ENCODE results near the gene TPSD1. TPM values are rescaled to one million over a fixed set of nuclear protein-coding genes. Genes with fewer than 3 reads are reported as not detected.
A peak's percentile ranks its signal among the peaks of the same experiment; 100 is the strongest.
"Not testable (repeated sequence)": the region's sequence is repeated elsewhere in the genome, so short reads cannot be mapped to it uniquely, and the experiment has no call there.

Gene TPSD1
- total and polyA plus RNA-seq, 7 experiments from 2014 or later: not detected

DNA sequence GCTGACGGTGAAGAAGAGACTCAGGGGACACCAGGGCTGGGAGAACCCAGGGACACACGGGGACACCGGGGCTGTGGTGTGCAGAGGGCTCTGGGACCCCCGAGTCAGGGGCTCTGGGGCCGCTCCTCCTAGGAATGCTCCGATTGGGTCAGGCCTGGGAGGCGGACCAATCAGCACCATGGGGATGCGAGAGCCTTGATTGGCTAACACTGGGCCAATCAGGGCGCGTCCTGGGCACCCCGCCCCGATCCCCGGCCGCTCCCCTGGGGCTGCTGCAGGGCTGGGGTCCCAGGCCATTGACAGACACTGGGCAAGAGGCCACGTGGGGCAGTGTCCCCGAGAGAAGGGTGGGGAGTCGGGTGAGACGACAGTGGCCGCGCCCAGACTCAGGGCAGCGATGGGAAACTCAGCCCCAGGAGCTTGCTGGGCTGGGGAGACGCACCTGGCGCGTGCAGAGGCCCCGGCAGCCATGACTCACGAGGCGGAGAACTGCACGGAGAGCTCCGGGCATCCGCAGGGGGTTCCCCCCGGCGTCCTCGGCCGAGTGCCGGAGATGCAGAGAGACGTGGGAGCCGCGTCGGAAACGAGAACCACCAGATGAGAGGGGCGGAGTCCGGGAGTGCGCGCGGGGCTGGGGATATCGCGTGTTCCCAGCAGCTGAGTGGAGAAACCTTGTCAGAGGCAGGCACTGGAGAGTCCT, 23.7 kb upstream of the TPSD1 start:
- H3K27me3 ChIP-seq (ENCODE audit: control insufficient read depth in 2 of 2, insufficient read depth in 2 of 2, low read length in 2 of 2); H3K27ac Mint-ChIP-seq; ATAC-seq; H3K27me3 Mint-ChIP-seq; H3K9me3 ChIP-seq (ENCODE audit: control insufficient read depth in 2 of 3, low read length in 3 of 3); H3K27ac ChIP-seq (ENCODE audit: low read depth, low read length); CTCF ChIA-PET; H3K4me1 Mint-ChIP-seq; H3K36me3 Mint-ChIP-seq; POLR2A ChIA-PET; H3K4me3 Mint-ChIP-seq; H3K4me3 ChIP-seq (ENCODE audit: low read length); DNase-seq; H3K4me1 ChIP-seq (ENCODE audit: control insufficient read depth in 2 of 2, insufficient read depth in 2 of 2, low read length in 2 of 2); intact Hi-C loops (cut with micrococcal nuclease); H3K36me3 ChIP-seq (ENCODE audit: control insufficient read depth in 2 of 3, insufficient read depth in 3 of 3, low read length in 3 of 3); H3K9me3 Mint-ChIP-seq: not testable (repeated sequence)

GRCh38 chr16:1236659-1237058, 19.2 kb upstream of the TPSD1 start:
- H3K27me3 ChIP-seq (ENCODE audit: control insufficient read depth in 2 of 2, insufficient read depth in 2 of 2, low read length in 2 of 2); H3K4me1 Mint-ChIP-seq; H3K27me3 Mint-ChIP-seq; intact Hi-C loops (cut with micrococcal nuclease); DNase-seq; H3K9me3 Mint-ChIP-seq; CTCF ChIA-PET; H3K36me3 ChIP-seq (ENCODE audit: control insufficient read depth in 2 of 3, insufficient read depth in 3 of 3, low read length in 3 of 3); H3K9me3 ChIP-seq (ENCODE audit: control insufficient read depth in 2 of 3, low read length in 3 of 3); H3K27ac Mint-ChIP-seq; H3K36me3 Mint-ChIP-seq; H3K4me3 Mint-ChIP-seq; H3K4me1 ChIP-seq (ENCODE audit: control insufficient read depth in 2 of 2, insufficient read depth in 2 of 2, low read length in 2 of 2); H3K4me3 ChIP-seq (ENCODE audit: low read length); H3K27ac ChIP-seq (ENCODE audit: low read depth, low read length); POLR2A ChIA-PET: not testable (repeated sequence)
- peak; percentile 92 for ATAC-seq

DNA sequence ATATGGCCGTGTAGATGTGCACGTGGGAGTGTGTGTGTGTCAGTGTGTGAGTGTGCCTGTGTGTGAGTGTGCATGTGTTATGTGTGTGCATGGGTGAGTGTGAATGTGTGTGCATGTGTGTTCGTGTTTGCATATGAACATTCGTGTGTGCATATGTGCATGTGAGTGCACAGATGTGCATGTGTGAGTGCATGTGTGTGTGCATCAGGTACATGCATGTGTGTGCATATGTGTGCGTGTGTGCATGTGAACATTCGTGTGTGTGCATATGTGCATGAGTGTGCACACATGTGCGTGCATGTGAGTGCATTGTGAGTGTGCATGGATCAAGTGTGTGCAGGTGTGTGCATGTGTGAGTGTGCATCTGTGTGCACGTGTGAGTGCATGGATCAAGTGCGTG, 17.9 kb upstream of the TPSD1 start:
- H3K9me3 ChIP-seq (ENCODE audit: control insufficient read depth in 2 of 3, low read length in 3 of 3): no peaks in the 10 kb centered on the region
- H3K27ac ChIP-seq (ENCODE audit: low read depth, low read length): no peak overlapping the region
- ATAC-seq (no peak), DNase-seq (peak in 1 of 9 donors; percentile 7)
- ChIA-PET POLR2A (no interaction called here), CTCF (no interaction called here)
- H3K4me1 ChIP-seq (ENCODE audit: control insufficient read depth in 2 of 2, insufficient read depth in 2 of 2, low read length in 2 of 2): no peaks in the 10 kb centered on the region
- H3K4me3 Mint-ChIP-seq: peak overlapping the region in 1 of 10 donors; percentile 8
- intact Hi-C loops (cut with micrococcal nuclease): no loop called here
- no peaks in the 10 kb centered on the region for H3K36me3 Mint-ChIP-seq
- H3K36me3 ChIP-seq (ENCODE audit: control insufficient read depth in 2 of 3, insufficient read depth in 3 of 3, low read length in 3 of 3): no peaks in the 10 kb centered on the region
- peak overlapping the region in 3 of 9 donors; percentile 6 to 35 (median 29) for H3K27ac Mint-ChIP-seq
- no peaks in the 10 kb centered on the region for H3K27me3 Mint-ChIP-seq
- no peaks in the 10 kb centered on the region for H3K27me3 ChIP-seq (ENCODE audit: control insufficient read depth in 2 of 2, insufficient read depth in 2 of 2, low read length in 2 of 2)
- H3K9me3 Mint-ChIP-seq: no peaks in the 10 kb centered on the region
- peaks cover 0 to 5% (median 0%) of the 10 kb centered on the region in 7 donors for H3K4me1 Mint-ChIP-seq
- no peak overlapping the region for H3K4me3 ChIP-seq (ENCODE audit: low read length)

DNA sequence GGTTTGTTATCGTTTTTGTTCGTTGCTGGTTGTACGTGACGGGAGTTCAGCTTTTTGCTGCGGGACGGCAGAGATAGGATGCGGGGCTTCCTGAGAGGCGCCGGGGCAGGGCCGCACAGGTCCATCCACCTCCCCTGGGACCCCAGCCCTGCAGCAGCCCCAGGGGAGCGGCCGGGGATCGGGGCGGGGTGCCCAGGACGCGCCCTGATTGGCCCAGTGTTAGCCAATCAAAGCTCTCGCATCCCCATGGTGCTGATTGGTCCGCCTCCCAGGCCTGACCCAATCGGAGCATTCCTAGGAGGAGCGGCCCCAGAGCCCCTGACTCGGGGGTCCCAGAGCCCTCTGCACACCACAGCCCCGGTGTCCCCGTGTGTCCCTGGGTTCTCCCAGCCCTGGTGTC, 17.0 kb upstream of the TPSD1 start:
- ATAC-seq; CTCF ChIA-PET; H3K36me3 Mint-ChIP-seq; POLR2A ChIA-PET; H3K4me3 ChIP-seq (ENCODE audit: low read length); DNase-seq; H3K27me3 Mint-ChIP-seq; H3K9me3 Mint-ChIP-seq; H3K27ac ChIP-seq (ENCODE audit: low read depth, low read length); H3K4me1 Mint-ChIP-seq; H3K36me3 ChIP-seq (ENCODE audit: control insufficient read depth in 2 of 3, insufficient read depth in 3 of 3, low read length in 3 of 3); H3K27me3 ChIP-seq (ENCODE audit: control insufficient read depth in 2 of 2, insufficient read depth in 2 of 2, low read length in 2 of 2); H3K4me1 ChIP-seq (ENCODE audit: control insufficient read depth in 2 of 2, insufficient read depth in 2 of 2, low read length in 2 of 2); H3K27ac Mint-ChIP-seq; H3K4me3 Mint-ChIP-seq; intact Hi-C loops (cut with micrococcal nuclease); H3K9me3 ChIP-seq (ENCODE audit: control insufficient read depth in 2 of 3, low read length in 3 of 3): not testable (repeated sequence)

GRCh38 chr16:1239575-1239974, 16.3 kb upstream of the TPSD1 start:
- not testable (repeated sequence) for H3K27me3 Mint-ChIP-seq; H3K36me3 ChIP-seq (ENCODE audit: control insufficient read depth in 2 of 3, insufficient read depth in 3 of 3, low read length in 3 of 3); H3K4me3 Mint-ChIP-seq

DNA sequence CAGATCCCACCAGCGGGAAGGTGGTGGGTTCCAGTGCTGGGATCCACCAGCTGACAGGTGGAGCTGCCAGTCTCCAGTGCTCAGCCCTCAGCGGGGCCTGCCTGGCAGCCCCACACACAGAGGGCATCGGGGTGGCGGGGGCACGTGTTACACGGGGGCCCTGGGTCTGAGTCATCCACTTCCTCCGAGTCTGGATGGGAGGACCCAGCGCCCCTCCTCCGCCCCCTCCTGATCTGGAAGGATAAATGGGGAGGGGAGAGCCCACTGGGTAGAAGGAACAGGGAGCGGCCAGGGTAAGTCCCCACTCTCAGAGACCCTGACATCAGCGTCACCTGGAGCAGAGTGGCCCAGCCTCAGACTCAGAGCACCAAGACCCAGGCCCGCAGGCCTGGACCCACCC, 15.4 kb upstream of the TPSD1 start, which contains the start of gene TPSAB1:
Gene TPSAB1, plus strand, starts transcription at position 270 of the 400 bp plus-strand sequence. CDS start 234 bp downstream, outside the sequence.
- H3K9me3 ChIP-seq (ENCODE audit: control insufficient read depth in 2 of 3, low read length in 3 of 3); H3K27me3 ChIP-seq (ENCODE audit: control insufficient read depth in 2 of 2, insufficient read depth in 2 of 2, low read length in 2 of 2); H3K4me3 Mint-ChIP-seq; H3K36me3 ChIP-seq (ENCODE audit: control insufficient read depth in 2 of 3, insufficient read depth in 3 of 3, low read length in 3 of 3); ATAC-seq; DNase-seq; CTCF ChIA-PET; H3K27me3 Mint-ChIP-seq; H3K4me1 Mint-ChIP-seq; intact Hi-C loops (cut with micrococcal nuclease); H3K4me1 ChIP-seq (ENCODE audit: control insufficient read depth in 2 of 2, insufficient read depth in 2 of 2, low read length in 2 of 2); H3K27ac ChIP-seq (ENCODE audit: low read depth, low read length); H3K36me3 Mint-ChIP-seq; POLR2A ChIA-PET; H3K9me3 Mint-ChIP-seq; H3K4me3 ChIP-seq (ENCODE audit: low read length); H3K27ac Mint-ChIP-seq: not testable (repeated sequence)

More at GRCh38 chr16:1239575-1239974, 16.3 kb upstream of the TPSD1 start:
- intact Hi-C loops (cut with micrococcal nuclease); H3K27me3 ChIP-seq (ENCODE audit: control insufficient read depth in 2 of 2, insufficient read depth in 2 of 2, low read length in 2 of 2); H3K9me3 ChIP-seq (ENCODE audit: control insufficient read depth in 2 of 3, low read length in 3 of 3); H3K9me3 Mint-ChIP-seq; CTCF ChIA-PET; H3K27ac ChIP-seq (ENCODE audit: low read depth, low read length); ATAC-seq; DNase-seq; H3K4me3 ChIP-seq (ENCODE audit: low read length); H3K27ac Mint-ChIP-seq; H3K4me1 Mint-ChIP-seq; POLR2A ChIA-PET; H3K4me1 ChIP-seq (ENCODE audit: control insufficient read depth in 2 of 2, insufficient read depth in 2 of 2, low read length in 2 of 2); H3K36me3 Mint-ChIP-seq: not testable (repeated sequence)

GRCh38 chr16:1241081-1241480, 14.8 kb upstream of the TPSD1 start:
- H3K36me3 ChIP-seq (ENCODE audit: control insufficient read depth in 2 of 3, insufficient read depth in 3 of 3, low read length in 3 of 3); H3K36me3 Mint-ChIP-seq; H3K27ac Mint-ChIP-seq; POLR2A ChIA-PET; H3K4me1 Mint-ChIP-seq; H3K9me3 Mint-ChIP-seq; H3K4me3 ChIP-seq (ENCODE audit: low read length); intact Hi-C loops (cut with micrococcal nuclease); H3K4me3 Mint-ChIP-seq; DNase-seq; H3K27me3 ChIP-seq (ENCODE audit: control insufficient read depth in 2 of 2, insufficient read depth in 2 of 2, low read length in 2 of 2); ATAC-seq; CTCF ChIA-PET; H3K27ac ChIP-seq (ENCODE audit: low read depth, low read length); H3K4me1 ChIP-seq (ENCODE audit: control insufficient read depth in 2 of 2, insufficient read depth in 2 of 2, low read length in 2 of 2); H3K9me3 ChIP-seq (ENCODE audit: control insufficient read depth in 2 of 3, low read length in 3 of 3): not testable (repeated sequence)
- peaks cover 5 to 12% (median 7%) of the 10 kb centered on the region in 5 donors for H3K27me3 Mint-ChIP-seq

Measured in naive thymus-derived CD4-positive, alpha-beta T cell (primary cell).